Astrocyte (in vitro differentiated cells and primary cell): ENCODE results near the gene YTHDF1.

ENCODE experiments used
- EZH2 ChIP-seq: IDR thresholded peaks from 2 replicates; pipeline ENCODE4 v1.6.1; 2012; ENCODE audit warnings: mild to moderate bottlenecking, low read length, inconsistent platforms; ENCODE audit not compliant: insufficient read depth
- TF ChIP-seq, protein P1 (sequence below): IDR thresholded peaks from 2 replicates; pipeline ENCODE4 v1.5.1; 2011; ENCODE audit warnings: low read depth, mild to moderate bottlenecking, inconsistent platforms, low read length, moderate library complexity; ENCODE audit not compliant: insufficient read depth

GRCh38 chr20:63188641-63189321 is 27.1 kb downstream of the YTHDF1 start:
- TF ChIP-seq, protein P1, sequence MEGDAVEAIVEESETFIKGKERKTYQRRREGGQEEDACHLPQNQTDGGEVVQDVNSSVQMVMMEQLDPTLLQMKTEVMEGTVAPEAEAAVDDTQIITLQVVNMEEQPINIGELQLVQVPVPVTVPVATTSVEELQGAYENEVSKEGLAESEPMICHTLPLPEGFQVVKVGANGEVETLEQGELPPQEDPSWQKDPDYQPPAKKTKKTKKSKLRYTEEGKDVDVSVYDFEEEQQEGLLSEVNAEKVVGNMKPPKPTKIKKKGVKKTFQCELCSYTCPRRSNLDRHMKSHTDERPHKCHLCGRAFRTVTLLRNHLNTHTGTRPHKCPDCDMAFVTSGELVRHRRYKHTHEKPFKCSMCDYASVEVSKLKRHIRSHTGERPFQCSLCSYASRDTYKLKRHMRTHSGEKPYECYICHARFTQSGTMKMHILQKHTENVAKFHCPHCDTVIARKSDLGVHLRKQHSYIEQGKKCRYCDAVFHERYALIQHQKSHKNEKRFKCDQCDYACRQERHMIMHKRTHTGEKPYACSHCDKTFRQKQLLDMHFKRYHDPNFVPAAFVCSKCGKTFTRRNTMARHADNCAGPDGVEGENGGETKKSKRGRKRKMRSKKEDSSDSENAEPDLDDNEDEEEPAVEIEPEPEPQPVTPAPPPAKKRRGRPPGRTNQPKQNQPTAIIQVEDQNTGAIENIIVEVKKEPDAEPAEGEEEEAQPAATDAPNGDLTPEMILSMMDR: no peak
- no peak for TF ChIP-seq EZH2
